Liver (tissue), 9 donors: ENCODE data around the gene GOLGA8A. TPM values are rescaled to one million over a fixed set of nuclear protein-coding genes. Genes with fewer than 3 reads are reported as not detected.

Experiments used
- DNase-seq: peaks from one replicate; pipeline ENCODE4 v3.0.0-alpha.2; 2017; ENCODE audit warnings: low spot score
- H3K27ac ChIP-seq, 2 donors: one replicate each; pipeline ENCODE4 v1.7.0; 2013; ENCODE audit warnings: inconsistent platforms in 2 of 2, low read length in 2 of 2, control low read depth in 1 of 2, low read depth in 1 of 2, mild to moderate bottlenecking in 1 of 2
- H3K27me3 ChIP-seq, 4 donors: one replicate each; pipeline versions ENCODE4 v1.6.1 to v1.7.0; 2013; ENCODE audit warnings: low read length in 3 of 4, inconsistent platforms in 1 of 4, mild to moderate bottlenecking in 1 of 4, moderate library complexity in 1 of 4; ENCODE audit not compliant: control insufficient read depth in 4 of 4, insufficient read depth in 4 of 4
- H3K36me3 ChIP-seq, 4 donors: one replicate each; pipeline versions ENCODE4 v1.6.1 to v1.7.0; 2013; ENCODE audit warnings: low read length in 3 of 4, mild to moderate bottlenecking in 3 of 4, low read depth in 1 of 4, moderate library complexity in 1 of 4; ENCODE audit not compliant: control insufficient read depth in 4 of 4, insufficient read depth in 3 of 4
- H3K4me1 ChIP-seq, 4 donors: one replicate each; pipeline versions ENCODE4 v1.6.1 to v1.7.0; 2013; ENCODE audit warnings: low read length in 3 of 4, mild to moderate bottlenecking in 3 of 4, moderate library complexity in 1 of 4; ENCODE audit not compliant: control insufficient read depth in 4 of 4, insufficient read depth in 4 of 4
- H3K4me3 ChIP-seq, 3 donors: one replicate each; pipeline versions ENCODE4 v1.6.1 to v1.7.0; 2013; ENCODE audit warnings: low read length in 3 of 3, control low read depth in 1 of 3, low read depth in 1 of 3, mild to moderate bottlenecking in 1 of 3
- H3K9ac ChIP-seq, 2 donors: one replicate each; pipeline ENCODE4 v1.7.0; 2013; ENCODE audit warnings: low read length in 2 of 2, mild to moderate bottlenecking in 2 of 2, moderate library complexity in 2 of 2, control low read depth in 1 of 2, low read depth in 1 of 2
- H3K9me3 ChIP-seq, 4 donors: one replicate each; pipeline versions ENCODE4 v1.6.1 to v1.7.0; 2013; ENCODE audit warnings: low read length in 3 of 4; ENCODE audit not compliant: control insufficient read depth in 4 of 4
- CTCF ChIP-seq: fragments of 150-350 bp; IDR thresholded peaks from 2 replicates; pipeline ENCODE4 v1.5.1; 2017; ENCODE audit warnings: improper control_type of control experiment, low read depth, low read length; ENCODE audit not compliant: missing input control
- EGR1 ChIP-seq, 2 donors: IDR thresholded peaks; 2 replicates each; pipeline ENCODE4 v1.6.1; 2016 to 2018; ENCODE audit warnings: antibody characterized with exemption in 2 of 2, low read depth in 2 of 2
- HNF4G ChIP-seq: IDR thresholded peaks from 2 replicates; pipeline ENCODE4 v1.6.1; 2016; ENCODE audit warnings: antibody characterized with exemption
- JUND ChIP-seq, 2 donors: IDR thresholded peaks; 2 replicates each; pipeline ENCODE4 v1.6.1; 2016; ENCODE audit warnings: antibody characterized with exemption in 2 of 2
- RAD21 ChIP-seq, 2 donors: IDR thresholded peaks; 2 replicates each; pipeline ENCODE4 v1.6.1; 2016; ENCODE audit warnings: antibody characterized with exemption in 2 of 2, mild to moderate bottlenecking in 2 of 2
- REST ChIP-seq: IDR thresholded peaks from 2 replicates; pipeline ENCODE4 v1.6.1; 2016; ENCODE audit warnings: antibody characterized with exemption, mild to moderate bottlenecking
- RXRA ChIP-seq, 2 donors: IDR thresholded peaks; 2 replicates each; pipeline ENCODE4 v1.6.1; 2017 to 2018; ENCODE audit warnings: antibody characterized with exemption in 2 of 2, mild to moderate bottlenecking in 1 of 2
- SP1 ChIP-seq: IDR thresholded peaks from 2 replicates; pipeline ENCODE4 v1.6.1; 2018; ENCODE audit warnings: antibody characterized with exemption, mild to moderate bottlenecking
- TAF1 ChIP-seq: conservative IDR thresholded peaks from 2 replicates; pipeline ENCODE4 v1.6.1; 2016; ENCODE audit warnings: antibody characterized with exemption, mild to moderate bottlenecking
- YY1 ChIP-seq: IDR thresholded peaks from 2 replicates; pipeline ENCODE4 v1.6.1; 2016; ENCODE audit warnings: antibody characterized with exemption, mild to moderate bottlenecking
- WGBS: extraction: QIAGEN DNeasy Blood & Tissue Kit; methylation state at CpG from one replicate; pipeline ENCODE4 v1.1.7; 2013; 5-methylcytosine and 5-hydroxymethylcytosine counted together
- polyA plus RNA-seq, 2 donors: library from polyadenylated mRNA; stranded (reverse) in 1 of 2; unstranded in 1 of 2; fragments of 200-250 nt in 1 of 2; fragments of >200 nt in 1 of 2; fragmentation: Nextera tagmentation in 1 of 2; extraction: Ambion mirVana in 1 of 2; gene quantifications; one replicate each; pipeline versions ENCODE4 v1.2.1 to v1.2.3, GENCODE V29; 2013 to 2015
- total RNA-seq, 2 donors: library from RNA; depleted of rRNA; stranded (reverse); fragments of >200 nt; gene quantifications; one replicate each; pipeline ENCODE4 v1.2.3, GENCODE V29; 2014
- TF ChIP-seq, protein P1 (sequence below): IDR thresholded peaks from 2 replicates; pipeline ENCODE4 v1.6.1; 2016; ENCODE audit warnings: antibody characterized with exemption
- TF ChIP-seq, protein P2 (sequence below): IDR thresholded peaks from 2 replicates; pipeline ENCODE4 v1.6.1; 2016; ENCODE audit warnings: antibody characterized with exemption
- donor health status: healthy.
- donor health status: healthy.
- donor health status: healthy.
- donor health status: healthy.
- donor health status: healthy.

Gene GOLGA8A
- total and polyA plus RNA-seq, 4 donors, result 2.1 to 20.6 (median 9.1) TPM

GRCh38 chr15:34470892-34471291 lies 33.3 kb upstream of the GOLGA8A start:
- 31% methylated on average over 1 of the region's 1 CpG for WGBS
- H3K9ac ChIP-seq, result no peak overlapping the region

More at GRCh38 chr15:34470892-34471291, 33.3 kb upstream of the GOLGA8A start:
- Histone ChIP-seq H3K27ac (no peak overlapping the region), H3K4me1 (no peaks in the 10 kb centered on the region), H3K4me3 (no peak overlapping the region), H3K27me3 (peaks cover 0 to 3% (median under 1%) of the 10 kb centered on the region in 4 donors), H3K36me3 (no peaks in the 10 kb centered on the region), H3K9me3 (no peaks in the 10 kb centered on the region)
- no peak for TF ChIP-seq REST
- TF ChIP-seq, protein P1, sequence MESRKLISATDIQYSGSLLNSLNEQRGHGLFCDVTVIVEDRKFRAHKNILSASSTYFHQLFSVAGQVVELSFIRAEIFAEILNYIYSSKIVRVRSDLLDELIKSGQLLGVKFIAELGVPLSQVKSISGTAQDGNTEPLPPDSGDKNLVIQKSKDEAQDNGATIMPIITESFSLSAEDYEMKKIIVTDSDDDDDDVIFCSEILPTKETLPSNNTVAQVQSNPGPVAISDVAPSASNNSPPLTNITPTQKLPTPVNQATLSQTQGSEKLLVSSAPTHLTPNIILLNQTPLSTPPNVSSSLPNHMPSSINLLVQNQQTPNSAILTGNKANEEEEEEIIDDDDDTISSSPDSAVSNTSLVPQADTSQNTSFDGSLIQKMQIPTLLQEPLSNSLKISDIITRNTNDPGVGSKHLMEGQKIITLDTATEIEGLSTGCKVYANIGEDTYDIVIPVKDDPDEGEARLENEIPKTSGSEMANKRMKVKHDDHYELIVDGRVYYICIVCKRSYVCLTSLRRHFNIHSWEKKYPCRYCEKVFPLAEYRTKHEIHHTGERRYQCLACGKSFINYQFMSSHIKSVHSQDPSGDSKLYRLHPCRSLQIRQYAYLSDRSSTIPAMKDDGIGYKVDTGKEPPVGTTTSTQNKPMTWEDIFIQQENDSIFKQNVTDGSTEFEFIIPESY, result no peak
- no peak for TF ChIP-seq JUND (IDR thresholded peaks at IDR 0.05)
- TF ChIP-seq TAF1, result no peak
- TF ChIP-seq, protein P2, sequence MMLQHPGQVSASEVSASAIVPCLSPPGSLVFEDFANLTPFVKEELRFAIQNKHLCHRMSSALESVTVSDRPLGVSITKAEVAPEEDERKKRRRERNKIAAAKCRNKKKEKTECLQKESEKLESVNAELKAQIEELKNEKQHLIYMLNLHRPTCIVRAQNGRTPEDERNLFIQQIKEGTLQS, result no peak
- TF ChIP-seq YY1, result no peak
- no peak for TF ChIP-seq RXRA (IDR thresholded peaks at IDR 0.05)
- no peak for TF ChIP-seq EGR1 (IDR thresholded peaks at IDR 0.05; ENCODE audit: low read depth in 2 of 2)
- TF ChIP-seq RAD21 (IDR thresholded peaks at IDR 0.05), result no peak
- TF ChIP-seq SP1, result no peak
- no peak for TF ChIP-seq CTCF
- no peak for TF ChIP-seq HNF4G
- DNase-seq, result no peak
